NCI-H128 (cell line): Measurements from ENCODE around the gene B4GALNT2.
"Not testable (repeated sequence)": the region's sequence is repeated elsewhere in the genome, so short reads cannot be mapped to it uniquely, and the experiment has no call there.

Experiments used
- DNase-seq: peaks from one replicate; lab custom pipeline; 2025; ENCODE audit not compliant: unreplicated experiment; lab: John Stamatoyannopoulos, UW

B4GALNT2 gene

DNA sequence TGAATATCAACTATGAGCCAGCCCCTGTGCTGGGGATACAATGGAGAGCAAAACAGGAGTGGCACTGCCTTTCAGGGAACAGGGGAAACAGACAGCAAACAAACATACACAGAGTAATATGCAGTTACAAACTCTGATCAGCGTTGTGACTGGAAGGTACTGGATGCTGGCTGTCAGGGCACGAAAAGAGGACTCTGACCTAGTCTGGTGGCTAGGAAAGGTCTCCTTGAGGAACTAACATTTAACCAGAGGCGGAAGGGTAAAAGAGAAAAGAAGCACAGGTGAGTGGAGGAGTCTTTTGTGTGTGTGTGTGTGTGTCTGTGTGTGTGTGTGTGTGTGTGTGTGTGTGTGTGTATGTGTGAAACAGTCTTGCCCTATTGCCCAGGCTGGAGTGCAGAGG, 12.4 kb upstream of the B4GALNT2 start:
- no peak for DNase-seq

DNA sequence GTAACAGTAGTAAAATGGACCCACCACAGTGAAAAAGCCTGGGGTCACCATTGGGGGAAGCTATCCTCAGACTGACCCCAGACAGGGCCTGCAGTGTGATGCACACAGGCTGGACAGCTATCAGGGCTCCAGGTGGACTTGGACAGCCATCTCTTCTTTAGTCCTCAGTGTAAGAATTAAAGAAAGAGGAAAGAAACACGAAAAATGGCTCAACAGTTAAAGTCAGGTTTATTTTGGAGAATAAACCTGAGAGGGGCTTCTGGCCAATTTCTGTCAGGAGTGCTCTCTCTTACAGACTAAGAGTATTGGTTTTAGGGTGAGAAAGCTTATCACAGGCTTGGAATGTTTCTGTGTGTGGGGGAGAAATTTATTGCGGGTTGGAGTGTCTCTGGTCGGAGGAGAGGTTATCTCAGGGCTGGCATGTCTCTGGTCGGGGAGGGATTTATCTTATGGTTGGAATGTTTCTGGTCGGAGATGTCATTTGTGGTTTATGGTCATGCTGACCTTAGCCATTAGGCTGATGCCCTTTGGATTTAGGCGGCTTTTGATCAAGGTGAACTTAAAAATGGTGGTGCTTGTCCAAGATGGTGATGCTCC, 10.8 kb upstream of the B4GALNT2 start:
- no peak for DNase-seq

DNA sequence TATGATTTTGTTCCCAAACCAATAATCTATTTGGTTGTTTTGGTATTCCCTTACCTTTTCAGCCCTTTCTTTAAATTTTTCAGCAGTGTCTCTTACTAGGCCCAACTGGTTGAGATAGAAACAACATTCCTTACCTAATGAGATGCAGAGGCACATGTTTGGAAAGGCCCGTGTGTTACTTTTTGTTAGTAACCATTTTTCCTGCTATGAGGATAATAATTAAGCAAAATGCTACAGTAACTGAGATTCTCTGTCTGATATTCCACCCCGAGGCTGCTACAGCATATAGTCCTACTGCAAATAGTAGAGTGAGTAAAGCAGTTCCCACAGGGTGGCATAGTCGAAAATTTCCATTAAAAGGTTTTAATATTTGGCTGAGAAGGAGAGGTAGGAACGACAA, 10.0 kb upstream of the B4GALNT2 start:
- no peak for DNase-seq

DNA sequence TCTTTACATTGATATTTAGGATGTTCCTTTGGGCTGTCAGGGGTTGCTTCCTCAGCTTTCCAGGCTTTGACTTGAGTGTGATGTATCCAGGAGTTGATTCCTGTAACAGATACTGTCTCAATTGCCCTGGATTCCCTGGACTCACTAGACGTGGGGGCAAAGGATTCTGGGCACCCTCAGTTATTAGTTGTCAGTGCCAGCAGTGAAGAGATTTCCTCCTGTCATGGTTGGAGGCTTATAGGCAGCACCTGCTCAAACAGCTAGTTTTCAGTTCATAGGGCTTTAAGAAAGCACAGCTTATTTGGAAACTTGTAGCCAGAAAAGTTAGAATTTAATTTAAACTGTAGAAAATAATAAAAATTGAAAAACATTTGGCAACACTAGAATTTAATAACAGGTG, 9.5 kb upstream of the B4GALNT2 start:
- DNase-seq: no peak

DNA sequence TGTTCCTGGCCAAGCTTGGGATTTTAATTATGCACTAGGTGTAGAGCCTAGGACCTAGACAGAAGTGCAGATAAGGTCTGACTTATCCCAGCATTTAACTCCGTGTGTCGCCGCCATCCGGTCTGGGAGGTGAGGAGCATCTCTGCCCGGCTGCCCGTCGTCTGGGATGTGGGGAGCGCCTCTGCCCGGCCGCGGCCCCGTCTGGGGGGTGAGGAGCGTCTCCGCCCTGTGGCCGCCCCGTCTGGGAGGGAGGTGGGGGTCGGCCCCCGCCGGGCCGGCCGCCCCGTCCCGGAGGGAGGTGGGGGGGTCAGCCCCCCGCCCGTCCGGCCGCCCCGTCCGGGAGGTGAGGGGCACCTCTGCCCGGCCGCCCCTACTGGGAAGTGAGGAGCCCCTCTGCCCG, 7.1 kb upstream of the B4GALNT2 start:
- DNase-seq: no peak

DNA sequence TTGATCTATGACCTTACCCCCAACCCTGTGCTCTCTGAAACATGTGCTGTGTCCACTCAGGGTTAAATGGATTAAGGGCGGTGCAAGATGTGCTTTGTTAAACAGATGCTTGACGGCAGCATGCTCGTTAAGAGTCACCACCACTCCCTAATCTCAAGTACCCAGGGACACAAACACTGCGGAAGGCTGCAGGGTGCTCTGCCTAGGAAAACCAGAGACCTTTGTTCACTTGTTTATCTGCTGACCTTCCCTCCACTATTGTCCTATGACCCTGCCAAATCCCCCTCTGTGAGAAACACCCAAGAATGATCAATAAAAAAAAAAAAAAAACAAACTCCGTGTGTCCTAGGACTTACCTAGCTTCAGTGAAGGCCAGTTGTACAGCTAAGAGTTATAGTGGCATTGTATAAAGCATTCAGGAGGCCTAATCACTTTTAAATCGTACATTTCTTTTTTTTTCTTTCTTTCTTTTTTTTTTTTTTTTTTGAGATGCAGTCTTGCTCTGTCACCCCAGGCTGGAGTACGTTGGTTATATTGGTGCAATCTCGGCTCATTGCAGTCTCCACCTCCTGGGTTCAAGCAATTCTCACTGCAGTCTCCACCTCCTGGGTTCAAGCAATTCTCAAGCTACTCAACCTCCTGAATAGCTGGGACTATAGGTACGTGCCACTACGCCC, 6.2 kb upstream of the B4GALNT2 start:
- not testable (repeated sequence) for DNase-seq

DNA sequence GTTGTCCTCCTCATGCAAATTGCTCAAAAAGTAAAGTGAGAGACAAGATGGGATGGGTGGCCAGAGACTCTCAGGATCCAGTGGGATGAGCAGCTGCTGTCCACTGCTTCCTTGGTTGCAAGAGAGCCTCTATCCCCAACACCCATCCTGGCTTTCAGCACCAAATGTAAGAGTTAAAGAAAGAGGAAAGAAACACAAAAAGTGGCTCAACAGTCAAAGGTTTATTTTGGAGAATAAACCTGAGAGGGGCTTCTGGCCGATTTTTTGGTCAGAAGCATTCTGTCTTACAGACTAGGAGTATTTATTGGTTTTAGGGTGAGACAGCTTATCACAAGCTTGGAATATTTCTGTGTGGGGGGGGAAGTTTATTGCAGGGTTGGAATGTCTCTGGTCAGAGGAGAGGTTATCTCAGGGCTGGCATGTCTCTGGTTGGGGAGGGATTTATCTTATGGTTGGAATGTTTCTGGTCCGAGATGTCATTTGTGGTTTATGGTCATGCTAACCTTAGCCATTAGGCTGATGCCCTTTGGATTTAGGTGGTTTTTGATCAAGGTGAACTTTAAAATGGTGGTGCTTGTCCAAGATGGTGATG, 3.1 kb upstream of the B4GALNT2 start:
- not testable (repeated sequence) for DNase-seq

DNA sequence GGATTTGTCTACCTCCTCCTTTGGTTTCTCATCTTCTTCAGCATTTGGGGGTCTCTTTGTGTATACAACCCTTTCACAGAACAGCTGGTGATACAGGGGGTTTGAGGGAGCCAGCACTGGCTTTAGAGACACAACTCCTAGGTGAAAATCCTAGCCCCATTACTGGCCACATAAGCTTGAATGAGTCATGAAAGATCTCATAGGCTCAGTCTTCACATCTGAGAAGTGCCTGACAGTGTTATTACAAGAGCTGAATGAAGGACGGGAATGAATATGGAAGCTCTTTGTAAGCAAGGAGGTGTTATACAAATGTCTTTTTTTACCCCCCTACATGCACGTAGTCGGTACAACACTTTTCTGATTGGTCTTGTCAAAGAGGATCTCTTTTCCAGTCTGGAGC, 1.7 kb upstream of the B4GALNT2 start:
- DNase-seq: no peak

DNA sequence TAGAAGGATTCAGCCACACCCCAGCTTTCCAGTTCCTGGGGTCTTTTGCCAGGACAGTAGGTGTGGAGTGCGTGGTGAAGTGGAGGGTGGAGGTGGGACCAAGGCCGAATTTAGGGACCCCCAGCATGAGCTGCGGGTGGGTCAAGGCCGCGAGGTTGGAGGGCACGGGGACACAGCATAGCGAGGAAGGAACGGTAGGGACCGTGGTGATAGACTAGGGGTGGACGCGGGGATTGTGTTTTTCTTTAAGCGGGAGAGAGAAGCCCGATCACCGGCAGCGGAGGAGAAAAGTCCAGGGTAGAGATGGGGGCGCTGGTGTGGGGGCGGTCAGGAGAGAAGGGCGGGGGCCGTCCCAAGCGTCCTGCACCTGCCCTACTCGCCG, 261 bp upstream of the B4GALNT2 start:
- DNase-seq: no peak

DNA sequence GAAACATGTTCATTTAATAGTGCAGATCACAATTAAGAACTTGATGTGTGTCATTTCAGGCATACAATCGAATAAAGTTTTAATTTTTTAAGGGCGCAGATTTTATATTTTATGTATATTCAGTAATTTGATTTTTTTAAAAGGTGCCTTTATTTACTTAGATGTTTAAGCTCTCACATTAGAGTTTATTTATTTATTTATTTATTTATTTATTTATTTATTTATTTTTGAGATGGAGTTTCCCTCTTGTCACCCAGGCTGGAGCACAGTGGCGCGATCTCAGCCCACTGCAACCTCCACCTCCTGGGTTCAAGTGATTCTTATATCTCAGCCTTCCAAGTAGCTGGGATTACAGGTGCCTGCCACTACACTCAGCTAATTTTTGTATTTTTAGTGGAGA, 3.8 kb downstream of the B4GALNT2 start:
- no peak for DNase-seq

DNA sequence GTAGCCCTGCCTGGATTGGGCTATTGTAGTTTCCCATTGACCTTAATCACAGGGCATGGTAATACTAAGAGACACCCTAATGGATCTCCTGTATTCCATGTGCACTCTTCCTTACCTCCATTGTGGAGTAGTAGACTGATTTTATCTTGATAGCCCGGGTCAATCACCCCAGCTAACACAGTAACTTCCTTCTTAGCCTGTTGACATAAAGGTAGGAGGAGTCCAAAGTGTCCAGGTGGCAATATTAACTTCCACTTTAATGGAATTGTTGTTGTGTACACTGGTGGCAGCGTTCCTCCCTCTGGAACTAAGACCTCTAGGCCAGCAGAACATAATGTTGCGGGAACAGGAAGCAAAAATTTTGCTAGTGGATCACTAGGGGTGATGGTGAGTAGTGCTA, 13.1 kb downstream of the B4GALNT2 start:
- not testable (repeated sequence) for DNase-seq

DNA sequence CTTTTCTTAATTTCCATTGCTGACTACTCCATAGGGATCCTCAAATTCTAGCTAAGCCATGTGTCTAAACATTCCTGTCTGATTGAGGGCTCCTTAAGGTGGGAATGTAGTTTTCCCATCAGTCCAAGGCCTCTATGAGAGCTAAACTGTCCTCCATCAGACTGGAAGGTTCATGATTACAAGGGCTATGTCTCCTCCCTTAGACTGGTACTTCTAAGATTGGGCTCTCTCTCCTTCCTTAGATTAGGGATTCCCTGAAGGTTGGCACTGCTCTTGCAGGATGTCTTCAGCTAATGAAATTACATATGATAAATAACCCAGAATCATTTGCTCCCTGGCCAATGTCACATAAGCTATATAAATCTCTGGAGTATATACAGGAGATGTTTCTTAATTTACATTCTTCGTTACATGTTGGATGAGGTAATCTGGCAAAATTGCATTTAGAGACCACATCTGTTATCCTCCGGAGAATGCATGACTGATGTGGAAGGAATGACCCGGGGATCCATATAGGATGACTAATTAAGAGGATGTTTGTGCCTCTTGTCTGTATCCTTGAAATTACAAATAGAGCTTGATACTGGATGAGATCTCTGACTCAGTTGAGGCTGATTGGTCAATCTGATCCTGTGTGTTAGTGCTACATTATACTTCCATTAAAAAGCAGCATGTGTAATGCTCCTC, 14.2 kb downstream of the B4GALNT2 start:
- DNase-seq: no peak

DNA sequence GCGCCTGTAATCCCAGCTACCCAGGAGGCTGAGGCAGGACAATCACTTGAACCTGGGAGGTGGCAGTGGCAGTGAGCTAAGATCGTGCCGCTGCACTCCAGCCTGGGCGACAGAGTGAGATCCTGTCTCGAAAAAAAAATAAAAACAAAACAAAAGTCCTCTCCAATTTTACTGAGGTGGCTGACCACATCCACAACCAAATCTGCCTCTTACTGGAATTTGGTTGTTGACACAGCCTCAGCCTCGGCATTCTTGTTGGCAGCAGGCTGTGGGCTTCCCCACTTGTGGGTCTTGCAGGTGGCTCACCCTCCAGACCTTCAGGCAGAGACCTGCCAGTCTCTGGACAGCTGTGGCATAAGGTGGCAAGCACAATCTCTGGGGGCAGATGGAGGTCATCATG, 15.6 kb downstream of the B4GALNT2 start:
- DNase-seq: no peak

DNA sequence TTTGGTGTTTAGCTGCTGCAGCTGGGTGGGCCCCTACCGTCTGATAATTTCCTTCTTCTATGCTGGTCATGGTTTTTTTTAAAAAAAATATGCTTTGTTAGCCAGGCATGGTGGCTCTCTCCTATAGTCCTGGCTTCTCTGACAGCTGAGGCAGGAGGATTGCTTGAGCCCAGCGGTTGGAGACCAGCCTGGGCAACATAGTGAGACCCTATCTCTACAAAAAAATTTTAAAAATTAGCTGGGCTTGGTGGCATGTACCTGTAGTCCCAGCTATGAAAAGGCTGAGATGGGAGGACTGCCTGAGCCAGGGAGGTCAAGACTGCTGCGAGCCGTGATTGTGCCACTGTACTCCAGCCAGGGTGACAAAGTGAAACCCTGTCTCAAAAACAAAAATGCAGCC, 19.4 kb downstream of the B4GALNT2 start:
- no peak for DNase-seq

DNA sequence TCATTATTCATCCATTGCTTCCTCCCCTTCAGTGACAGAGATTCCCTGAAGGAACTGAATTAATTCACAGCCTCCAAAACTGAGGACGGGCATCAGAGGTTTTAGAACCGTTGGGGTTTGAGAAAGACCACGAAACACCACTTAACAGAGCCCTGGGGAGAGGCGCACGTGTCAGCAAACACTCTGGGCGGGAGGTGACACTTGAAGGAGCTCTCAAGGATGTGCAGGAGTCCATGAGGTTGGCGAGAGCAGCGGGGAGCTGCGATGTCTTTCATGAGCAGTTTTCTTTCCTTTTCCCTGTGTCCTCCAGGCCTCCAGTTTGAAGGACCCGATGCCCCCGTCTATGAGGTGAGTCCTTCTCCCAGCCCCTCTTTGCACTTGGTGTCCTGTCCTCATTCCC, 23.7 kb downstream of the B4GALNT2 start:
- no peak for DNase-seq

DNA sequence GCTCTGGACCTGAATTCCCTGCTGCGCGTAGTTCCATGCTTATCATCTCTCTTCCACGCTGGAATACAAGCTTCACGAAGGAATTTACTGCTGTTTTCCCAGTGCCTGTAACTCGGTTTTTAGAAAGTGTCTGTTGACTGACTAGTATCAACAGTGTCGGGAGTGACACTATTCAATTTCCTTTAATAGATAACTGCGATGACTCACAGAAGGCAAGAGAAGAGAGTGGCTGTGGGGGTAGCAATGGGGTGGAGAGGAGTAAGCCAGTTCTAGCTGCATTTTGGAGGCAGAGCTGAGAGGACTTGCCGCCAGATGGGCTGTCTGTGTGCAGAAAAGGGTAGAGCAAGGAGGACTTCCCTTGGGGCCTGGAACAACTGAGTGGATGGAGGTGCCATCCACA, 25.2 kb downstream of the B4GALNT2 start:
- no peak for DNase-seq

DNA sequence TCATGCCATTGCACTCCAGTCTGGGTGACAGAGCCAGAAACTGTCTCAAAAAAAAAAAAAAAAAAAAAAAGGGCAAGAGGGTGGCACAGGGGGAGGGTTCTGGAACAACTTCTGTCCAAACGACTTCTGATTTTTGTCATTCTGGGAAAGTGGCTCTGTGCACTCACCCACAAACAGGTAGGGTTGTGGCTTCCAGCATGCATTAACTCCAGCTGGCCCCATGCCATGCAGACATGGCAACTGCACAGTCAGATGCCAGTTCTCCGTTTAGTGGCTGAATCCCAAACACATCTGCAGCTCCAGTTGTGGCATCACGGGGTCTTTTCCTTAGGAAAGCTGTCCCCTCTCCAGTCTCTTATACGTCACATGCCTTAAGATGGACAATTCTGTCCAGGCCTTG, 30.3 kb downstream of the B4GALNT2 start:
- DNase-seq: no peak

DNA sequence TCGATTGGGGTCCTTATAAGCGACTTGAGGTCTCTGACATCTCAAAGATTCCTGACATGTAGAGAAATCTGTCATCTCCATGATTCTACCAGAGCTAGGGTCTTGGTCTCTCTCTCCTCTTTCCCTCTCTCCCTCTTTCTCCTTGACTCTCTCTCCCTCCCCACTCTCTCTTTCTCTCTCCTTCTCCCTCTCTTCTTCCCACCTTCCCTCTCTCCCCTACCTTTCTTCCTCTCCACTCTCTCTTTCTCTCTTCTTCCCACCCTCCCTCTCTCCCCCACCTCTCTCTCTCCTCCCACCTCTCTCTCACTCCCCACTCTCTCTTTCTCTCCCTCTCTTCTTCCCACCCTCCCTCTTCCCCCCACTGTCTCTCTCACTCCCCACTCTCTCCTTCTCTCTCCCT, 32.6 kb downstream of the B4GALNT2 start:
- no peak for DNase-seq

DNA sequence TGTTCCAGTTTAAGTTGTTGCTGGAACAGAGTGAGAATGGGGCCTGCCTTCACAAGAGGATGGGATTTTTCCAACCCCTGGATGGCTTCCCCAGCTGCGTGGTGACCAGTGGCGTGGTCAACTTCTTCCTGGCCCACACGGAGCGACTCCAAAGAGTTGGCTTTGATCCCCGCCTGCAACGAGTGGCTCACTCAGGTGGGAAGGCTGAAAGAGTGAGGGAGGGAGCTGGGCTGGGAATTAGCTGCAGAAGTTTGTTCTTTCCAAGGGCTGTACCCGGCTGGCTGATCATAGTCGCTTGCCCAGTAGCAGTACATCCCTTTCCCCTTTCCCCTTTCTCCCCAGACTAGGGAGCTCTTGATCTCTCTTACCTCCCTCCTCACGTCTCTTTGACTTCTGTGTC, 36.1 kb downstream of the B4GALNT2 start:
- no peak for DNase-seq

DNA sequence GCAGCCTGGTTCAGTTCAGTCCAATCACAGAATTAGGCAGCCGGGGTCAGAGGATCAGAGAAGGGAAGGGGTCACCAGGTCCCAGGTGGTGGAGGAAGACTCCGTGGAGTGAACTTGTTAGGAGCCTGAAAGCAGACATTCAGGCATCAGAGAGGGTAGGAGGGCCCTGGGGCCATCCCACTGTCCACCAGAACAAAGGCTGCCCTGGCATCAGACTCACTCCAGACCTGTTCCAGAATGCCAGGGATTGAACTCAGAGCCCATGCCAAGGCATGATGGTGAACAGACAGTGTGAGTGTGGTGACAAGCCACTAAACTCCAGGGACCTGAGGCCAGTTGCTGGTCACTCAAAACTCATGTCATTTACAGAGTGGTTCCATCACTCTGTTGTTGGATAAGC, 37.6 kb downstream of the B4GALNT2 start:
- no peak for DNase-seq

DNA sequence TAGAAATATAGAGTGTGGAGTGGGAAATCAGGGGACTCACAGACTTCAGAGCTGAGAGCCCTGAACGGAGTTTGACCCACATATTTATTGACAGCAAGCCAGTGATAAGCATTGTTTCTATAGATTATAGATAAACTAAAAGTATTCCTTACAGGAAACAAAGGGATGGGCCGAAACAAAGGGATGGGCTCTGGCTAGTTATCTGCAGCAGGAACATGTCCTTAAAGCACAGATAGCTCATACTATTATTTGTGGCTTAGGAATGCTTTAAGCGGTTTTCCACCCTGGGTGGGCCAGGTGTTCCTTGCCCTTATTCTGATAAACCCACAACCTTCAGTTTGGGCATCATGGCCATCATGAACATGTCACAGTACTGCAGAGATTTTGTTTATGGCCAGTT, 38.1 kb downstream of the B4GALNT2 start:
- DNase-seq: not testable (repeated sequence)

DNA sequence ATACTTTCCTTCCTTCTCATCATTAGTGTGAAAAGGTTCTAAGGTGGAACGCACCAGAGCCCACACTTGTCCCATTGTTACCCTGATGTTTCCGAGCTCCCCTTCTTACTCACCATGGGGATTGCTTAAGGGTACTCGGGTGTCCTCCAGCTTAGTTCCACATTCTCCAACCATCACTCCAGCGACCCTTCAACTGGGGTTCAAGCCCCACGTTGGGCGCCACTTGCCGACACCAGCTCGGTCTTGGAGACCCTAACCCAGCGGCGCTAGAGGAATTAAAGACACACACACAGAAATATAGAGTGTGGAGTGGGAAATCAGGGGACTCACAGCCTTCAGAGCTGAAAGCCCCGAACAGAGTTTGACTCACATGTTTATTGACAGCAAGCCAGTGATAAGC, 43.4 kb downstream of the B4GALNT2 start:
- not testable (repeated sequence) for DNase-seq
